GM18867 (cell line): ENCODE data around the gene RASIP1.
"Not testable (repeated sequence)": the region's sequence is repeated elsewhere in the genome, so short reads cannot be mapped to it uniquely, and the experiment has no call there.

Source experiments
- ATAC-seq: cut with Tn5 transposase; IDR thresholded peaks from one replicate; pipeline ENCODE4 v1.9.1; 2021; ENCODE audit warnings: mild to moderate bottlenecking, moderate library complexity; ENCODE audit not compliant: unreplicated experiment

RASIP1 gene

DNA sequence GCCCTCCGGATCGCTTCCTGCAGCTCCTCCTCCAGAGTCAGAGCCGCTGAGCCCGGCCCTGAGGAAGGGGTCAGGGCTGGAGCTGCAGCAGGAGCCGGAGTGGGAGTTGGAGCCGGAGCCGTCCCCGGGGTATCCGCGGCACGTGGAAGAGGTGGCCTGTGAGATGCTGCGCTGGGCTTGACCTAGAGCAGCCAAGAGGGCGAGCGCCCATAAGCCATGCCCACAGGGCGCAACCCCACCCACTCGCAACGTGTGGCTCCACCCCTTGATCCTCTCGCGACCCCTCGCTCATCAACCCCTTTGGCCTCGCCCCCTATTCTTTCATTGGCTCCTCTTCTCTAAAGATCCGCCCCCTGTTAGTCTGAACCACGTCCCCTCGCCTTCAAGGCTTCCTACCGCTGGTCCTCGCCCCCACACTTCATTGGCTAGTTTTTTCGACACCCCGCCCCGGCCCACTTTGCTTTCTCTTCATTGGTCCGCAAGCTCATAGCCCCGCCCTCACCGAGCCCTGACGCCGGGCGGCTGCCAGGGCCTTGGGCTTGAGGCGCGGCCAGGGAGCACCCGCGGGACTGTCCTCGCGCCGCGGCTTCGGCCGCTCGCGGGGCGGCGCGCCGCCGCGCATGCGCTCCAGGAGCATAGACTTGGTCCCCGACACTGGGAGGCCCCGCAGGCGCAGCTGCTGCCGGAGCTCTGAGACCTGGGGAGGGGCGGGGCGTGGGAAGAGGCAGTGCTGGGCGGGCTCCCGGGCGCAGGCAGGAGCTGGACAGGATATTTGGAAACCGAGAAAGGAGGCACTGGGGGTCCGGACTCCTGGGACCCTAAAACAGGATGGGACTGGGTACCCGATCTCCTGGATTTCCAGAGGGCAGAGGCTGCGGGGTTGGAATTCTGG is 26.3 kb downstream of the RASIP1 start:
- ATAC-seq, result peak; percentile 82

GRCh38 chr19:48713041-48713863 is 27.2 kb downstream of the RASIP1 start:
- no peak for ATAC-seq

DNA sequence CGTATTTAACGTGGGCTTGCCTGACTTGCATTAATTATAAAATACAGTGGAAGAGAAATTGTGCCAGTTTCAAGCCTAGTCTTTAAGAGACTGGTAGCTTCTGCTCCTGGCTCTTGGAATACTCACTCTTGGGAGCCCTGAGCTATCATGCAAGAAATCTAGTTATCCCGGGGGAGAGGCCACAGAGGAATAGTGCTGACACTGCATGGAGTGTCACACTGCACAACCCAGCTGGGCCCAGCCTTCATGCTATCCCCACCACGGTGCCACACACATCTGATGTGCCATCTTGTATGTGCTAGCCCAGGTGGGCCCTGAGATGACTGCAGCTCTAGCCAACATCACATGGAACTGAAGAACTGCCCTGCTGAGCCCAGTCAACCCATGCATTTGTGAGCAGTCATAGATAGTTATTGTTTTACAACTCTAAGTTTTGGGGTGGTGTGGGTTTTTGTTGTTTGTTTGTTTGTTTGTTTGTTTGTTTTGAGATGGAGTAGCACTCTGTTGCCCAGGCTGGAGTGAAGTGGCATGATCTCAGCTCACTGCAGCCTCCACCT is 29.2 kb downstream of the RASIP1 start:
- ATAC-seq, result no peak

DNA sequence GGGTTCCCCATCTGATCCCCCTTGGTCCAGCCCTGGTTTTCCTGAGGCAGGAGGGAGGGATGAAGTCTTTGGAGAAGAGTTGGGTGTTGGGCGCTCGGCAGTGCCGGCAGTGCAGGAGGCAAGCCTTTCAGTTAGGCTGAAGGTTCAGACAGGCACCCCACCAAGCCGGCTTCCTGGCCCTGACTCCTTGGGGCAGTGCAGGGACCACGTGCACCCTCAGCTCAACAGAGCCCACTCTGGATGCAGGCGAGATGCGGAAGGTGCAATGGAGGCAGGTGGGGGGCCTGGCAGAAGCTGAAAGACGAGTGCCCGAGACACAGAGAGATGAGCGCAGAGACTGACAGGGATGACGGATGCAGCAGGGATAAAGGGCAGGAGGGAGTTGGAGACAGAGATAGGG is 31.9 kb downstream of the RASIP1 start:
- no peak for ATAC-seq

- ATAC-seq, result no peak
Observed at GRCh38 chr19:48705431-48705830, 35.0 kb downstream of the RASIP1 start.

GRCh38 chr19:48703316-48703715 is 37.1 kb downstream of the RASIP1 start:
- no peak for ATAC-seq

DNA sequence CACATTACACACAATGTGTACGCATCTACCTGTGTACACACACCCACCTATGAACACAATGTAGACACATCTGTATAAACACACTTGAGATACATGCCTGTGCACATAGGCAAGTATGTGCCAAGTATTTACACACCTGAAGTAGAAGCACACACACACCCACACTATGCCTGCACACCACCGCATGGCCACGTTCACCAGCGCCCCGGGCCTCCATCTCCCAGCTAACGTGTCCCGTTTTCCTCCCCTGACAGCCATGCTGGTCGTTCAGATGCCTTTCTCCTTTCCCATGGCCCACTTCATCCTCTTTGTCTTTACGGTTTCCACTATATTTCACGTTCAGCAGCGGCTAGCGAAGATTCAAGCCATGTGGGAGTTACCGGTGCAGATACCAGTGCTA is 37.7 kb downstream of the RASIP1 start:
- no peak for ATAC-seq

DNA sequence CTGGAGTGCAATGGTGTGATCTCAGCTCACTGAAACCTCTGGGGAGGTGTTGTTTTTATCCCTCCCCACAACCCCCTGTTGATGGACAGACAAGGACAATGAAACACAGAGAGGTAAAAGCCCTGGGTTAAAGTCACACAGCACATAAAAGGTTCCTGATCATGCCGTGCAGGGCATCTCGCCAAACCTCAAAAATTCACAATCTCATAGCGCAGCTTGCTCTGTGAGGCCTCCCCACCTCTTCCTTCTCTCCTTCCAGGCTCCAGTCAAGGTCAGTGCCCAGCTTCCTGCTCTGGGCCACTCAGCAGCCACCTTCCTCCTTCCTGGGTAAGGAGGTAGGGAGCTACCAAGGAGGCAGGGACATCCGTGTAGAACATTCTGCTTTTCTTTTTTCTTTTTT is 42.4 kb downstream of the RASIP1 start:
- no peak for ATAC-seq

DNA sequence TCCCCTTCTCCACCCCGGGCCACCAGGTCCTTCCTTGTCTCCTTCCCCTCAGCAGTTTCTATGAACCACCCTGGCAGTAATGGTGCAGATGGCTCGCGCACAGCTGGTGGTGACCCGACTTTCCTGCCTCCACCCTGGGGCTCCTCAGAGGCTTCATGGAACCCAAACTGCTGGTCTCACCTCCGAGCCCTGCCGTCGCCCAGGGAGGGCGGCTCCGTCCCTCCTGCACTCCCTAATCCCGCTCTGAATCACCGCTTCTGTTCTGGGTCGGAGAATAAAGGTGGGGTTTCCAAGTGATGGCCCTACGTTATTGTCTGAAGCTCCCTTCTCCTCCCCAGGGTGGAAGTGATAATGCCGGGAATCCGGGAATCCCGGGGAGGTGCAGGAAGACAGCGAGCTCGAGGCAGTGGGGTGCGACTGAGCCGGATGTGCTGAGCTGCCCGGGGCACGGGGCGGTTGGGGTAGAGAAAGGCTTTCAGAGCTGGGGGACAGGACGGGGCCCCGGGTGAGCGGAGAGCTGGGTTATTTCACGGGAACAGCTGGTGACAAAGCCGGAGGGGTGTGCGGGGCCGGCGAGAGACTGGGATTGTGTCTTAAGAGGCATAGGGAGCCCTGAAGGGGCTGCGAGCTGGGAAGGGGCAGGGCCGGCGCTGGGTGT is 43.9 kb downstream of the RASIP1 start:
- ATAC-seq, result no peak

- ATAC-seq, result no peak
Observed at GRCh38 chr19:48695743-48696352, 44.6 kb downstream of the RASIP1 start, which contains the start of gene FUT2. TSS of gene FUT2 (plus strand) at chr19:48695971. CDS start at chr19:48702957, 6,986 bp downstream.

DNA sequence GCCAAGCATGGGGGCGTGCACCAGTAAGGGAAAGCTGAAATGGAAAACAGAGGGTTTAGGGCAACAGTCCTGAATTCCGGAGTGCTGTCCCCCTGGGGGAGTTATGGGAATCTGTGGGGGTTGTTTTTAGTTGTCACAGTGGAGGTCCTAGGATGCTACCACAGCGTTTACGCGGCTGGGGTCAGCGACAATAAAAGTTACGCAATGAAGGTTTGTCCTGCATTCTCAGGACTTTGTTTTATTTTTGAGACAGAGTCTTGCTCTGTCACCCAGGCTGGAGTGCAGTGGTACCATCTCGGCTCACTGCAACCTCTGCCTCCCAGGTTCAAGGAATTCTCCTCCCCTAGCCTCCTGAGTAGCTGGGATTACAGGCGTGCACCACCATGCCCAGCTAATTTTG is 46.8 kb downstream of the RASIP1 start:
- ATAC-seq, result not testable (repeated sequence)

- ATAC-seq, result no peak
Observed at GRCh38 chr19:48689449-48689848, 51.0 kb downstream of the RASIP1 start.

- ATAC-seq, result no peak
Observed at GRCh38 chr19:48687776-48688175, 52.6 kb downstream of the RASIP1 start.

- not testable (repeated sequence) for ATAC-seq
Observed at GRCh38 chr19:48686637-48687036, 53.8 kb downstream of the RASIP1 start.

DNA sequence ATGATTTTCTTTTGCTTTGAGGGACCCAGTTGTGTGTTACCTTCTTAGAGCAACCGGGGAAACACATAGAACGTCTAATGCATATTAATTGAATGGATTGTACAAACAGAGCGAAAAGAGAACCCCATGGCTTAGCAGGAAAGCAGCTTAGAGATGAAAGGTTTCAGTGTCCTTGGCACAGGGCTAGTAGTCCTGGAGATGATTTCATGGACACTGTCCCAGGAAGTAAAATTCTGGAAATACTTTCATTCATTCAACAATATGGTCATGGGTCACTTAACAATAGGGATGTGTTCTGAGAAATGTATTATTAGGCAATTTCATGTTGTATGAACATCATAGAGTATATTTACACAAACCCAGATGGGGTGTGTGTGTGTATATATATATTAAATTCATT is 54.3 kb downstream of the RASIP1 start:
- no peak for ATAC-seq

DNA sequence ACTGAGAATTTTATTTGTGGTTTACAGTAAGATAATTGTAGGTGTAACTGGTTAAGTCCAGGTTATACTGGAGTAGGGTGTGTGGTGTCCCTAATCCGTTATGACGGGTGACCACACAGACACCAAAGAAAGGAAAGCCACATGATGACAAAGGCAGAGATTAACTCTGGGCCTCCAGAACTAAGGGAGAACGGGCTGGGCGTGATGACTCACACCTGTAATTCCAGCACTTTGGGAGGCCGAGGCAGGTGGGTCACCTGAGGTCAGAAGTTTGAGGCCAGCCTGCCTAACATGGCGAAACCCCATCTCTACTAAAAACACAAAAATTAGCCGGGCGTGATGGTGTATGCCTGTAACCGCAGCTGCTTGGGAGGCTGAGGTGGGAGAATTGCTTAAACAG is 54.8 kb downstream of the RASIP1 start:
- no peak for ATAC-seq

DNA sequence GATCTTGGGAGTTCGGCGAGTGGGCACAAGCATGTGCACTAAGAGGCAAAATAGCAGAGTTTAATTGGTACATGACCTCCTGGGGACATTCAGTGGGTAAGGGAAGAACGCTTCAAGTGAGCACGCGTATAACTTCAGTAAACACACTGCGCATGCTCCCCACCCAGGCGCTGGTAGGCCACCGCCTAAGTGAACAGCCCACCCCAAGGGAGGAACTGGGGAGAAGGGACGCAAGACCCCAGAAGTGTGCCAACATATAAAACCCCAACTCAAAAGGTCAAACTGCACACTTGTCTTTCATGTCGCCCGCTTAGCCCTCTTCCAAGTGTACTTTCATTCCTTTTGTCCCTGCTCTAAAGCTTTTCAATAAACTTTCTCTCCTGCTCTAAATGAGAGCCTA is 57.1 kb downstream of the RASIP1 start:
- no peak for ATAC-seq

DNA sequence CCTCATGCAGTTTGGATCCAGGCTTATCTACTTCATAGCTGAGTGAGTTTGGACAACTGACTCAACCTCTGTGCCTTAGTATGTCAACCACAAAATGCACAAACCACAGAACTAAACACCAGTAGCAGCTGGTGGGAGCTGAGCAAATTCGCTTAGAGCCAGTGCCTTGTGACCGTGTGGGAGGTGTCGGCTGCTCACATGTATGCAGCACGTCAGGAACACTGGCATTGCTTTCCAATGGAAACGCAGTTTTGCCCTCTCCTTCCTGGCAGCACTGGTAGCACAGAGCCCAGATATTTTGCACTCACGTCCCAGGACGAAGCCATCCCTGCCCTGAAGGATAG is 59.3 kb downstream of the RASIP1 start:
- no peak for ATAC-seq

DNA sequence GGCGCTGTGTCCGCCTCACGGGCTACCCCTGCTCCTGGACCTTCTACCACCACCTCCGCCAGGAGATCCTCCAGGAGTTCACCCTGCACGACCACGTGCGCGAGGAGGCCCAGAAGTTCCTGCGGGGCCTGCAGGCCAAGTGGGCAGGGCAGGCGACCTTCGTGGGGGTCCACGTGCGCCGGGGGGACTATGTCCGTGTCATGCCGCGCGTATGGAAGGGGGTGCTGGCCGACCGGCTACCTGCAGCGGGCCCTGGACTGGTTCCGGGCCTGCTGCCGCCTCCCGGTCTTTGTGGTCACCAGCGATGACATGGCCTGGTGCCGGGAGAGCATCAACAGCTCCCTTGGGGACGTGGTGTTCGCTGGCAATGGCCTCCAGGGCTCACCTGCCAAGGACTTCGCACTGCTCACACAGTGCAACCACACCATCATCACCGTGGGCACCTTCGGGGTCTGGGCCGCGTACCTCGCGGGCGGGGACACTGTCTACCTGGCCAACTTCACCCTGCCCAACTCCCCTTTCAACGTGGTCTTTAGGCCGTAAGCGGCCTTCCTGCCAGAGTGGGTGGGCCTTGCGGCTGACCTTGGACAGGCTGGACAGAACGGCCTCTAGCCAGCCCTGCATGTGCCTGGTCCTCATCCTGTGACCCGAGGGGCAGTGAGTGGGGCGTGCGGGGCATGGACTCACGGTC is 59.8 kb downstream of the RASIP1 start:
- no peak for ATAC-seq

- not testable (repeated sequence) for ATAC-seq
Observed at GRCh38 chr19:48680006-48680405, 60.4 kb downstream of the RASIP1 start.
